B cell (primary cell): Measurements from ENCODE around the gene THSD4. TPM values are rescaled to one million over a fixed set of nuclear protein-coding genes. Genes with fewer than 3 reads are reported as not detected.

Experiments
- ATAC-seq: fragments of 200-7000 bp; cut with Tn5 transposase; one replicate; pipeline ENCODE4 v1.10.0; 2021; ENCODE audit warnings: low read depth, mild to moderate bottlenecking, moderate number of reproducible peaks, moderate library complexity
- CTCF ChIA-PET: fragments of 350-600 bp; sonication (Branson Sonifier 250); formaldehyde crosslinking; loops from one replicate; lab custom pipeline; 2021; ENCODE audit warnings: antibody characterized with exemption, inconsistent platforms; lab: Charles Lee
- POLR2A ChIA-PET: fragments of 350-600 bp; sonication (Branson Sonifier 250); formaldehyde crosslinking; loops from one replicate; lab custom pipeline; 2021; ENCODE audit warnings: antibody characterized with exemption; lab: Charles Lee
- DNase-seq: peaks from one replicate; pipeline ENCODE4 v3.0.0; 2013
- H2AFZ ChIP-seq: 2 replicates; pipeline ENCODE4 v1.6.1; 2012; ENCODE audit warnings: mild to moderate bottlenecking, low read depth, low read length; ENCODE audit not compliant: insufficient read depth, poor library complexity, severe bottlenecking
- H3K27ac ChIP-seq, 2 donors: 1 replicate in 1 of 2; 2 replicates in 1 of 2; pipeline ENCODE4 v1.5.1; 2012 to 2013; ENCODE audit warnings: low read length in 2 of 2, mild to moderate bottlenecking in 2 of 2, moderate library complexity in 1 of 2
- H3K27me3 ChIP-seq, 4 experiments: fragments of 200-600 bp in 1 of 4; sonication (generic) in 1 of 4; replicated peaks in 1 of 4; 1 replicate in 2 of 4; 2 replicates in 2 of 4; pipeline versions ENCODE4 v1.6.1 to v1.7.0; 2013 to 2016; ENCODE audit warnings: low read length in 3 of 4, mild to moderate bottlenecking in 2 of 4, mixed read lengths in 1 of 4, moderate library complexity in 1 of 4; ENCODE audit not compliant: insufficient read depth in 4 of 4, control insufficient read depth in 3 of 4; ENCODE audit errors: control extremely low read depth in 1 of 4
- H3K36me3 ChIP-seq, 2 experiments: replicated peaks in 1 of 2; 1 replicate in 1 of 2; 2 replicates in 1 of 2; pipeline versions ENCODE4 v1.6.1 to v1.7.1; 2013; ENCODE audit warnings: low read length in 1 of 2; ENCODE audit not compliant: insufficient read depth in 2 of 2, control insufficient read depth in 1 of 2; ENCODE audit errors: control extremely low read depth in 1 of 2, extremely low read depth in 1 of 2
- H3K4me1 ChIP-seq, 2 donors: fragments of 200-600 bp in 1 of 2; sonication (generic) in 1 of 2; 1 replicate in 1 of 2; 2 replicates in 1 of 2; pipeline versions ENCODE4 v1.5.1 to v1.6.1; 2013 to 2017; ENCODE audit warnings: low read length in 2 of 2; ENCODE audit not compliant: control insufficient read depth in 2 of 2, insufficient read depth in 2 of 2
- H3K4me2 ChIP-seq: replicated peaks from 2 replicates; pipeline ENCODE3; 2012; ENCODE audit warnings: mild to moderate bottlenecking, low read depth, low read length; ENCODE audit not compliant: poor library complexity, severe bottlenecking
- H3K4me3 ChIP-seq, 5 experiments: fragments of 200-600 bp in 1 of 5; sonication (generic) in 1 of 5; 1 replicate in 3 of 5; 2 replicates in 2 of 5; pipeline versions ENCODE4 v1.5.1 to v1.7.0; 2011 to 2016; ENCODE audit warnings: low read length in 4 of 5, mild to moderate bottlenecking in 4 of 5, low read depth in 2 of 5, control low read depth in 1 of 5, moderate library complexity in 1 of 5; ENCODE audit not compliant: insufficient read depth in 1 of 5; ENCODE audit errors: control extremely low read depth in 1 of 5, extremely low read depth in 1 of 5
- H3K79me2 ChIP-seq: fragments of 200-600 bp; sonication (generic); one replicate; pipeline ENCODE4 v1.6.0; 2016; ENCODE audit warnings: low read length; ENCODE audit not compliant: control insufficient read depth, insufficient read depth
- H3K9ac ChIP-seq: fragments of 200-600 bp; sonication (generic); 2 replicates; pipeline ENCODE4 v1.6.1; 2017; ENCODE audit warnings: mild to moderate bottlenecking, low read length, moderate library complexity
- H3K9me3 ChIP-seq, 3 donors: one replicate each; pipeline versions ENCODE4 v1.6.1 to v1.7.1; 2013; ENCODE audit warnings: low read length in 2 of 3; ENCODE audit not compliant: control insufficient read depth in 2 of 3, insufficient read depth in 1 of 3; ENCODE audit errors: control extremely low read depth in 1 of 3
- H4K20me1 ChIP-seq: 2 replicates; pipeline ENCODE4 v1.6.0; 2012; ENCODE audit warnings: mild to moderate bottlenecking, low read length; ENCODE audit not compliant: insufficient read depth, control insufficient read depth, poor library complexity, severe bottlenecking
- H3K27ac Mint-ChIP-seq: one replicate; pipeline ENCODE4 v1.8.0; 2021; ENCODE audit warnings: mixed read lengths
- H3K27me3 Mint-ChIP-seq: one replicate; pipeline ENCODE4 v1.8.0; 2021; ENCODE audit warnings: mixed read lengths
- H3K4me1 Mint-ChIP-seq: one replicate; pipeline ENCODE4 v1.8.0; 2021; ENCODE audit warnings: mixed read lengths
- H3K4me3 Mint-ChIP-seq: one replicate; pipeline ENCODE4 v1.8.0; 2021; ENCODE audit warnings: mixed read lengths
- H3K9me3 Mint-ChIP-seq: one replicate; pipeline ENCODE4 v1.8.0; 2022; ENCODE audit warnings: mixed read lengths; ENCODE audit not compliant: insufficient read depth
- EZH2 ChIP-seq: IDR thresholded peaks from 2 replicates; pipeline ENCODE4 v1.6.1; 2012; ENCODE audit warnings: borderline replicate concordance, low read depth, mild to moderate bottlenecking, moderate library complexity, low read length; ENCODE audit not compliant: insufficient read depth, poor library complexity, severe bottlenecking
- WGBS: methylation state at CpG from one replicate; pipeline ENCODE4 v1.1.5; 2013; ENCODE audit warnings: missing lambda C conversion rate; ENCODE audit not compliant: insufficient coverage; 5-methylcytosine and 5-hydroxymethylcytosine counted together
- intact Hi-C: fragments of 100-400 bp; cut with micrococcal nuclease; formaldehyde crosslinking; loops from one replicate; pipeline ENCODE4 v1.10.0; 2022
- polyA plus RNA-seq: library from polyadenylated mRNA; depleted of rRNA; stranded (reverse); fragments of >200 nt; gene quantifications from 2 replicates; pipeline ENCODE4 v1.2.3, GENCODE V29; 2012
- total RNA-seq, 2 donors: library from RNA; stranded (reverse); fragments of 120-200 nt in 1 of 2; gene quantifications; 1 replicate in 1 of 2; 2 replicates in 1 of 2; pipeline versions ENCODE4 v1.2.3 to v1.2.4, GENCODE V29; 2013 to 2022
- TF ChIP-seq, protein P1 (sequence below): fragments of 200-600 bp; IDR thresholded peaks from one replicate; pipeline ENCODE4 v1.8.0; 2022; ENCODE audit warnings: antibody characterized with exemption, mild to moderate bottlenecking

Gene THSD4
- total and polyA plus RNA-seq, 2 donors (not counting 1 experiment from before 2014, with no cell fraction given), result not detected

DNA sequence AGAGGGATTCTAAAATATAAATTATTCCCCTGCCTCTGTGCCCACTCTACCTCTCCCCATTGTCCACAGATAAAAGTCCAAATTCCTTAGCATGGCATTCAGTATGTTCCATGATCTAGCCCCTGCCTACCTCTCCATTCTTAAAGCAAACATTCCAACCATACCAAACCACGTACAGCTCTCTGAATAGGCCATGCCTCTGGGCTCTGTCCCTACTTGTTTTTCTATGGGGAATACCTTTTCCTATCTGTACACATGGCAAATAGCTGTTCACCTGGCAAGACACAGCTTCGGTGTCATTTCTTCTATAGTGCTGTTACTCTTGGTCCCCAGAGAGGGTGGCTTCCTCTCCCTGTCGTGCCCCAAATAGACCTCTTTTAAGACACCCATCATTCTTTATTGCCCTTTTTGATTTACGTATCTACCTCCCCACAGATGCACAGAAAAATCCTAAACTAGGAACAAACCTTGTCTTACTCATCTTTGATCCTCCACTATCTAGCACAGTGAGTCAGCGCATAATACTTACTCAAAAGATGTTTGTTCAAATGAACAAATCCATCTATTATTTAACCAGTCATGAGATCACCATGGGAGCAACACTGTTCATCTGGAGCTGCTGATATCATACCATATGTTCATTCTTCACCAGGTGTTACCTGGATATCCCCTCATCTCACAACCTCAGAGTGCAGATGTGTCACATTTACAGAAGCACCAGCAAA is 329.8 kb downstream of the THSD4 start:
- intact Hi-C loops, result no loop called here

More for the DNA sequence above, 329.8 kb downstream of the THSD4 start:
- peaks cover 3% of the 10 kb centered on the region for H3K4me1 Mint-ChIP-seq
- no peaks in the 10 kb centered on the region for H3K36me3 ChIP-seq
- ChIA-PET CTCF (interaction anchor here (0.9 to 1.9 kb wide), 4 partner anchors 10 to 712 kb away, joined by 3 to 6 read pairs (median 4); no protein-coding TSS in a partner anchor), POLR2A (no interaction called here)
- no peak overlapping the region for H3K27ac ChIP-seq
- H3K9ac ChIP-seq, result no peak overlapping the region
- H3K79me2 ChIP-seq, result no peaks in the 10 kb centered on the region
- H2AFZ ChIP-seq, result no peak overlapping the region
- WGBS, result 29% methylated on average over 5 of the region's 5 CpGs
- TF ChIP-seq EZH2, result no peak
- TF ChIP-seq, protein P1, sequence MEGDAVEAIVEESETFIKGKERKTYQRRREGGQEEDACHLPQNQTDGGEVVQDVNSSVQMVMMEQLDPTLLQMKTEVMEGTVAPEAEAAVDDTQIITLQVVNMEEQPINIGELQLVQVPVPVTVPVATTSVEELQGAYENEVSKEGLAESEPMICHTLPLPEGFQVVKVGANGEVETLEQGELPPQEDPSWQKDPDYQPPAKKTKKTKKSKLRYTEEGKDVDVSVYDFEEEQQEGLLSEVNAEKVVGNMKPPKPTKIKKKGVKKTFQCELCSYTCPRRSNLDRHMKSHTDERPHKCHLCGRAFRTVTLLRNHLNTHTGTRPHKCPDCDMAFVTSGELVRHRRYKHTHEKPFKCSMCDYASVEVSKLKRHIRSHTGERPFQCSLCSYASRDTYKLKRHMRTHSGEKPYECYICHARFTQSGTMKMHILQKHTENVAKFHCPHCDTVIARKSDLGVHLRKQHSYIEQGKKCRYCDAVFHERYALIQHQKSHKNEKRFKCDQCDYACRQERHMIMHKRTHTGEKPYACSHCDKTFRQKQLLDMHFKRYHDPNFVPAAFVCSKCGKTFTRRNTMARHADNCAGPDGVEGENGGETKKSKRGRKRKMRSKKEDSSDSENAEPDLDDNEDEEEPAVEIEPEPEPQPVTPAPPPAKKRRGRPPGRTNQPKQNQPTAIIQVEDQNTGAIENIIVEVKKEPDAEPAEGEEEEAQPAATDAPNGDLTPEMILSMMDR, result no peak
- peaks cover 0 to 3% of the 10 kb centered on the region in 2 donors for H3K4me1 ChIP-seq
- no peak overlapping the region for H3K27ac Mint-ChIP-seq
- peaks cover 10% of the 10 kb centered on the region for H3K27me3 Mint-ChIP-seq
- no peaks in the 10 kb centered on the region for H3K9me3 Mint-ChIP-seq
- H4K20me1 ChIP-seq, result no peaks in the 10 kb centered on the region
- DNase-seq (no peak), ATAC-seq (no peak)
- H3K4me3 ChIP-seq, result no peak overlapping the region
- peaks cover 0 to 17% (median 5%) of the 10 kb centered on the region in 4 experiments for H3K27me3 ChIP-seq
- no peak overlapping the region for H3K4me3 Mint-ChIP-seq
- H3K4me2 ChIP-seq, result no peak overlapping the region
- no peaks in the 10 kb centered on the region for H3K9me3 ChIP-seq
